Lower leg skin (tissue), 3 donors: ENCODE results near the gene PLCG1.

Experiments used
- POLR2A ChIP-seq, 2 donors: fragments of 450-650 bp; IDR thresholded peaks; one replicate each; pipeline ENCODE4 v1.6.1; 2016 to 2017; ENCODE audit warnings: antibody characterized with exemption in 2 of 2, mild to moderate bottlenecking in 1 of 2, moderate library complexity in 1 of 2
- TF ChIP-seq, protein P1 (sequence below), 3 donors: fragments of 450-650 bp; IDR thresholded peaks; one replicate each; pipeline ENCODE4 v1.5.1; 2016; ENCODE audit warnings: antibody characterized with exemption in 3 of 3, mild to moderate bottlenecking in 3 of 3, moderate library complexity in 2 of 3

DNA sequence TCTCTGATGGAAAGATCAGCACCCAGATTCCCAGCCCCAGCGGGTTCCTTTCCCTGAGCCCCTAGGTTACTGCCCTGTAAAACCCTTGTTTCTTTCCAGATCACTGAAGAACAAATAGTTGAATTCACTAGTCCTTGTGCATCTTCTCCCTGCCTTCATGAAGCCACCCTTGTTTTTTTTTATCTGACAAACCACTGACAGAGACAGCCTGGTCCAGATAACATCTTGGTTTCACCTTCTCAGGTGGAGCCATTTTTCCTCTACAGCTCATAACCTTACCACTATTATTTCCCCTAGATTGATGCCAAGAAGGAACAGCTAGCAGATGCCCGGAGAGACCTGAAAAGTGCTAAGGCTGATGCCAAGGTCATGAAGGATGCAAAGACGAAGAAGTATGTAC, 15.9 kb upstream of the PLCG1 start:
- TF ChIP-seq POLR2A (IDR thresholded peaks at IDR 0.05) = no peak
- TF ChIP-seq, protein P1, sequence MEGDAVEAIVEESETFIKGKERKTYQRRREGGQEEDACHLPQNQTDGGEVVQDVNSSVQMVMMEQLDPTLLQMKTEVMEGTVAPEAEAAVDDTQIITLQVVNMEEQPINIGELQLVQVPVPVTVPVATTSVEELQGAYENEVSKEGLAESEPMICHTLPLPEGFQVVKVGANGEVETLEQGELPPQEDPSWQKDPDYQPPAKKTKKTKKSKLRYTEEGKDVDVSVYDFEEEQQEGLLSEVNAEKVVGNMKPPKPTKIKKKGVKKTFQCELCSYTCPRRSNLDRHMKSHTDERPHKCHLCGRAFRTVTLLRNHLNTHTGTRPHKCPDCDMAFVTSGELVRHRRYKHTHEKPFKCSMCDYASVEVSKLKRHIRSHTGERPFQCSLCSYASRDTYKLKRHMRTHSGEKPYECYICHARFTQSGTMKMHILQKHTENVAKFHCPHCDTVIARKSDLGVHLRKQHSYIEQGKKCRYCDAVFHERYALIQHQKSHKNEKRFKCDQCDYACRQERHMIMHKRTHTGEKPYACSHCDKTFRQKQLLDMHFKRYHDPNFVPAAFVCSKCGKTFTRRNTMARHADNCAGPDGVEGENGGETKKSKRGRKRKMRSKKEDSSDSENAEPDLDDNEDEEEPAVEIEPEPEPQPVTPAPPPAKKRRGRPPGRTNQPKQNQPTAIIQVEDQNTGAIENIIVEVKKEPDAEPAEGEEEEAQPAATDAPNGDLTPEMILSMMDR (IDR thresholded peaks at IDR 0.05) = no peak
